GM23248 (cell line): ENCODE results near the gene SLC13A4.

Experiments used
- EZH2 ChIP-seq: fragments of 200-600 bp; sonication (generic); IDR thresholded peaks from 2 replicates; pipeline ENCODE4 v1.6.1; 2018; ENCODE audit warnings: antibody characterized with exemption, mild to moderate bottlenecking; ENCODE audit not compliant: insufficient read depth, poor library complexity, severe bottlenecking
- EZH2phosphoT487 ChIP-seq: fragments of 200-600 bp; sonication (generic); IDR thresholded peaks from 2 replicates; pipeline ENCODE4 v1.6.1; 2018; ENCODE audit warnings: antibody characterized with exemption, moderate library complexity, mild to moderate bottlenecking, low read depth; ENCODE audit not compliant: insufficient read depth

GRCh38 chr7:135706038-135706742, 21.8 kb downstream of the SLC13A4 start:
- TF ChIP-seq EZH2, result no peak
- no peak for TF ChIP-seq EZH2phosphoT487
